Vagina (tissue), 2 donors: Measurements from ENCODE around the gene WWOX. TPM values are rescaled to one million over a fixed set of nuclear protein-coding genes. Genes with fewer than 3 reads are reported as not detected.

Experiments
- DNase-seq, 2 donors: peaks; one replicate each; pipeline ENCODE4 v3.0.0-alpha.2; 2017; ENCODE audit errors: extremely low spot score in 2 of 2
- H3K27ac ChIP-seq: fragments of 200-600 bp; sonication (generic); one replicate; pipeline ENCODE4 v1.5.1; 2019
- H3K27me3 ChIP-seq: fragments of 200-600 bp; sonication (generic); one replicate; pipeline ENCODE4 v1.5.1; 2019
- H3K36me3 ChIP-seq, 2 donors: fragments of 200-600 bp; sonication (generic); one replicate each; pipeline ENCODE4 v1.5.1; 2017 to 2019
- H3K4me1 ChIP-seq: fragments of 200-600 bp; sonication (generic); one replicate; pipeline ENCODE4 v1.5.1; 2019
- H3K4me3 ChIP-seq, 2 donors: fragments of 200-600 bp; sonication (generic); 1 replicate in 1 of 2; 2 replicates in 1 of 2; pipeline ENCODE4 v1.5.1; 2016 to 2019
- H3K9me3 ChIP-seq: fragments of 200-600 bp; sonication (generic); one replicate; pipeline ENCODE4 v1.5.1; 2019
- POLR2A ChIP-seq, 2 donors: fragments of 450-650 bp; IDR thresholded peaks; one replicate each; pipeline ENCODE4 v1.6.1; 2017; ENCODE audit warnings: antibody characterized with exemption in 2 of 2, mild to moderate bottlenecking in 2 of 2, moderate library complexity in 2 of 2
- POLR2AphosphoS5 ChIP-seq, 2 donors: sonication (generic); formaldehyde crosslinking; IDR thresholded peaks; one replicate each; pipeline ENCODE4 v1.9.0; 2017; ENCODE audit warnings: antibody characterized with exemption in 2 of 2, mild to moderate bottlenecking in 2 of 2, low read depth in 1 of 2; ENCODE audit not compliant: insufficient read depth in 1 of 2
- intact Hi-C: fragments of 100-400 bp; cut with DNase I; formaldehyde crosslinking; loops from one replicate; pipeline ENCODE4 v1.15.1; 2023
- total RNA-seq: library from RNA; depleted of rRNA; stranded (reverse); fragments of >200 nt; gene quantifications from one replicate; pipeline ENCODE4 v1.2.3, GENCODE V29; 2016
- TF ChIP-seq, protein P1 (sequence below), 3 experiments: fragments of 450-650 bp in 2 of 3; fragments of 200-600 bp in 1 of 3; sonication (generic) in 1 of 3; IDR thresholded peaks; one replicate each; pipeline ENCODE4 v1.5.1; 2017 to 2019; ENCODE audit warnings: antibody characterized with exemption in 3 of 3, mild to moderate bottlenecking in 2 of 3, moderate library complexity in 2 of 3

Gene WWOX
- total RNA-seq, 1 donor from 2014 or later: 33.1 TPM

DNA sequence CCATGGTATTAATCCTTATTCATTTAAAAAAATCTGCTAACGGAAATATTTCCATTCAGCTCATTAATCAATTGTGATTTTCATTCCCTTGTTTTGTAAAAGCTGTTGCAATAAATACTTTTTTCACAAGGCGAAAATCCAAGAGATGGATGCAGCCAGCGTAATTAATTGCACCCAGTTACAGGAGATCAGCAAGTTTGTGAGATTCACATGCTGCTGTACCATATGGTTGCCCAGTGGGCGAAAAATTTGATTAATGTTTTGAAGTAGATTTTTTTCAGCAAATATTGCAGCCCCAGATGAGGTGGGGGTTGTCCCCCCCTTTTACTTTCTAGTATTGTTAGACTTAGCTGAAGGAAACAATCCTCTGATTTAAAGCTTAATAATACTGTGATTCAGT, 186.6 kb downstream of the WWOX start:
- Histone ChIP-seq H3K4me1 (peaks cover 1% of the 10 kb centered on the region), H3K27me3 (no peaks in the 10 kb centered on the region), H3K4me3 (no peak overlapping the region), H3K9me3 (no peaks in the 10 kb centered on the region), H3K36me3 (no peaks in the 10 kb centered on the region), H3K27ac (no peak overlapping the region)
- intact Hi-C loops: no loop called here
- no peak for DNase-seq
- TF ChIP-seq POLR2A (IDR thresholded peaks at IDR 0.05) (no peak), POLR2AphosphoS5 (IDR thresholded peaks at IDR 0.05; ENCODE audit: insufficient read depth in 1 of 2, low read depth in 1 of 2) (no peak)
- TF ChIP-seq, protein P1, sequence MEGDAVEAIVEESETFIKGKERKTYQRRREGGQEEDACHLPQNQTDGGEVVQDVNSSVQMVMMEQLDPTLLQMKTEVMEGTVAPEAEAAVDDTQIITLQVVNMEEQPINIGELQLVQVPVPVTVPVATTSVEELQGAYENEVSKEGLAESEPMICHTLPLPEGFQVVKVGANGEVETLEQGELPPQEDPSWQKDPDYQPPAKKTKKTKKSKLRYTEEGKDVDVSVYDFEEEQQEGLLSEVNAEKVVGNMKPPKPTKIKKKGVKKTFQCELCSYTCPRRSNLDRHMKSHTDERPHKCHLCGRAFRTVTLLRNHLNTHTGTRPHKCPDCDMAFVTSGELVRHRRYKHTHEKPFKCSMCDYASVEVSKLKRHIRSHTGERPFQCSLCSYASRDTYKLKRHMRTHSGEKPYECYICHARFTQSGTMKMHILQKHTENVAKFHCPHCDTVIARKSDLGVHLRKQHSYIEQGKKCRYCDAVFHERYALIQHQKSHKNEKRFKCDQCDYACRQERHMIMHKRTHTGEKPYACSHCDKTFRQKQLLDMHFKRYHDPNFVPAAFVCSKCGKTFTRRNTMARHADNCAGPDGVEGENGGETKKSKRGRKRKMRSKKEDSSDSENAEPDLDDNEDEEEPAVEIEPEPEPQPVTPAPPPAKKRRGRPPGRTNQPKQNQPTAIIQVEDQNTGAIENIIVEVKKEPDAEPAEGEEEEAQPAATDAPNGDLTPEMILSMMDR (IDR thresholded peaks at IDR 0.05): no peak

DNA sequence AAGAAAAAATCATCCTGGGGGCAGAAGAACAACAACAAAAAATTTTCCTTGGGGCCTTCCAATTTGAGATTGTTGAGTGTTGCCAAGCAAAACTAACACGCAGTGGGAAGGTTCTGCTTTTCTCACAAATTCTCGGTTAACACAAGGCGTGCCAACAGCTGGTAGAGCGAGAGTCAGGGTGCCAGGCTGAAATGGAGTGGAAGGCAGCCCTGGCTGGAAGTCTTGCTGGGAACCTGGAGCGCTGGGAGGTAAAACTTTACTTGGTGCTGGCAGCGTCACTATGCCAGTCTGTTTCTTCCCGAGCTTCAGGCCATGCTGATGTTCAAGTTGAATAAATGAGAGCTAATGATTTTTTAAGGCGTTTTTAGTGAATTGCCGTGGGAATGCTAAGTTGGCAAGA, 189.4 kb downstream of the WWOX start:
- Histone ChIP-seq H3K9me3 (no peaks in the 10 kb centered on the region), H3K27me3 (no peaks in the 10 kb centered on the region), H3K4me3 (no peak overlapping the region), H3K4me1 (peaks cover 24% of the 10 kb centered on the region), H3K27ac (no peak overlapping the region), H3K36me3 (no peaks in the 10 kb centered on the region)
- no peak for DNase-seq
- intact Hi-C loops: no loop called here
- TF ChIP-seq, protein P1 (IDR thresholded peaks at IDR 0.05): no peak
- TF ChIP-seq POLR2AphosphoS5 (IDR thresholded peaks at IDR 0.05; ENCODE audit: insufficient read depth in 1 of 2, low read depth in 1 of 2) (no peak), POLR2A (IDR thresholded peaks at IDR 0.05) (no peak)

DNA sequence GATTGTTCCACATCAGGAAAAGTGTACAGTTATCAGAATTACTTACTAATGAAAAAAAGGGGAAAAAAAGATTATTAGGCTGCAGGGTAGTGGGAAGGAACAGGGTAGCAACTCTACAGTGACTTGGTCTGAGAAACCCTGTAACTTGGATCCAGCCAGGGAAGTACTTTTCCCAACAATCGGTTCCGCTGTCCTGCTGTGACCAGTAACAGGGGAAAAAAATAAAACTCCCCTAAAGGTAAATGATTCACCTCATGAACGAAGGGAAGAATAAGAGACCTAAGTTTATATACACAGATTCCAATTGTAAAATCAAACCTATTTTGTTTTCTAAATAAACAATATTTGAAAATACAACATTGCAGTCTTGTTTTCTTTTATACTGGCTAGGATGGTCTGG, 189.9 kb downstream of the WWOX start:
- TF ChIP-seq POLR2A (IDR thresholded peaks at IDR 0.05) (no peak), POLR2AphosphoS5 (IDR thresholded peaks at IDR 0.05; ENCODE audit: insufficient read depth in 1 of 2, low read depth in 1 of 2) (no peak)
- TF ChIP-seq, protein P1 (IDR thresholded peaks at IDR 0.05): no peak
- intact Hi-C loops: no loop called here
- H3K4me3 ChIP-seq: no peak overlapping the region
- no peaks in the 10 kb centered on the region for H3K9me3 ChIP-seq
- H3K4me1 ChIP-seq: peaks cover 24% of the 10 kb centered on the region
- no peaks in the 10 kb centered on the region for H3K27me3 ChIP-seq
- DNase-seq: no peak
- no peak overlapping the region for H3K27ac ChIP-seq
- no peaks in the 10 kb centered on the region for H3K36me3 ChIP-seq

DNA sequence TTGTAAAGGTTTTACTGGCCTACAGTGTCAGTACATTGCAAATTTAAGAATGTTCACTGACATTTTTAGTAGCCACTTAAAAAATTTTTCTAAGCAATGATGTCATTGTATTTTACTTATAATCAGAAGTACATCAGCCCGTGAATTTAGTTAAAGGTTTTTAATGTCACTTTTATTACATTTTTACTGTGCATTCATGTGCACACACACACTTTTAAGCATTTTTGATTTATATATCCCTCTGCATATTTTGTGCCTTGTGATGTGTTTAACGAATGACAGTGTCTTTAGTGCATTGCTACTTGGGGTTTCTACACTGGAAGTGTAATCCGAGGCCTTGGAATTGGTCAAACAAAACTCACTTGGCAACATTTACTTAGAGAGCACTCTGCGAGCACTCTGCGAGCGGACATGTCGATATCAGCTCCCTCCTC, 190.4 kb downstream of the WWOX start:
- Histone ChIP-seq H3K4me1 (peaks cover 24% of the 10 kb centered on the region), H3K9me3 (no peaks in the 10 kb centered on the region), H3K27me3 (no peaks in the 10 kb centered on the region), H3K4me3 (no peak overlapping the region), H3K36me3 (no peaks in the 10 kb centered on the region), H3K27ac (no peak overlapping the region)
- no peak for DNase-seq
- intact Hi-C loops: no loop called here
- TF ChIP-seq POLR2AphosphoS5 (IDR thresholded peaks at IDR 0.05; ENCODE audit: insufficient read depth in 1 of 2, low read depth in 1 of 2) (no peak), POLR2A (IDR thresholded peaks at IDR 0.05) (no peak)
- TF ChIP-seq, protein P1 (IDR thresholded peaks at IDR 0.05): no peak

DNA sequence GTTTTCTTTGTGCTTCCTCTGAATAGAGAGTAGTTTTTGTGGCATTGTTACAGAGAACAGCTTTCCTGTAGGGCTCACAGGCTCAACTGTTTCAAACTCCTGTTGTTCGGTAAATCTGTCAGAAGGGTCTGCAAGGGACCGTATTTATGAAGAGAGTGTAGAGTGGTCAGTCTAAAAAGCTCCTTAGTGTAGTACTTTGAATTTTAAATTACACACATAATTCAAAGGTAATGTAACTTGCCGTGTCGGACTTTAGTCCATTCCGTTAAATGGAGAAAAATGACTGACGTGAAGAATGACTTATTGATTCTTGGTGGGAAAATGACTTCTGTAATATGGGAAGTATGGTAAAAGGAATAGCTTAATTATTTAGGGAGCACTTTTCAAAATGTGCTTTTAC, 190.9 kb downstream of the WWOX start:
- intact Hi-C loops: no loop called here
- Histone ChIP-seq H3K36me3 (no peaks in the 10 kb centered on the region), H3K27ac (no peak overlapping the region), H3K9me3 (no peaks in the 10 kb centered on the region), H3K4me1 (peaks cover 24% of the 10 kb centered on the region), H3K4me3 (no peak overlapping the region), H3K27me3 (no peaks in the 10 kb centered on the region)
- TF ChIP-seq, protein P1 (IDR thresholded peaks at IDR 0.05): no peak
- TF ChIP-seq POLR2AphosphoS5 (IDR thresholded peaks at IDR 0.05; ENCODE audit: insufficient read depth in 1 of 2, low read depth in 1 of 2): no peak
- TF ChIP-seq POLR2A (IDR thresholded peaks at IDR 0.05): no peak
- no peak for DNase-seq
